Measurements from ENCODE around the gene RFX4.

Gene RFX4

DNA sequence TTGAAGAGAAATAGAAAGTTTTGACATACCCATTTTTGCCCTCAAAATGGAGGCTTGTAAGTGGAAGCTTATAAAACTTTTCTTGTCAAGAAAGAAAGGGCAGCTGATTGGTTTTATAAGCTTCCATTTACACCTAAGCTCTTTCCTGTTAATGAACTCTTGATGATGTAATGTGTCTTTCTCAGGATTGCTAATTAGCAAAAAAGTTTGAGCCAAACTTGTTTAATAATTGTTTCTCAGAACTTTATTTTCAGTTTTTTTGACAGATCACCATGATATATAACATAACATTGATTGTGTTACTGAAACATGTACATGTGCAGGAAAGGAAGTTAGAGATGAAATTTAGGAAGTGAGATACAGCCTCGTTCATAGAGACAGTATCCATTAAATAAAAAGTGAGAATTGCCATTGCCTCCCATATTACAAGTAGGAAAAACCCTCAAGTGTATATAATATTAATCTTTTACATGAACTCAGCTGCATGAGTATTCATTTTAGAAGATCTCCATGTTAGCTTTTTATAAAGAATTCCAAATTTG is 218.4 kb downstream of the RFX4 start:
- no peak for DNase-seq (ENCODE audit: low read depth in 2 of 2, low spot score in 1 of 2)

DNA sequence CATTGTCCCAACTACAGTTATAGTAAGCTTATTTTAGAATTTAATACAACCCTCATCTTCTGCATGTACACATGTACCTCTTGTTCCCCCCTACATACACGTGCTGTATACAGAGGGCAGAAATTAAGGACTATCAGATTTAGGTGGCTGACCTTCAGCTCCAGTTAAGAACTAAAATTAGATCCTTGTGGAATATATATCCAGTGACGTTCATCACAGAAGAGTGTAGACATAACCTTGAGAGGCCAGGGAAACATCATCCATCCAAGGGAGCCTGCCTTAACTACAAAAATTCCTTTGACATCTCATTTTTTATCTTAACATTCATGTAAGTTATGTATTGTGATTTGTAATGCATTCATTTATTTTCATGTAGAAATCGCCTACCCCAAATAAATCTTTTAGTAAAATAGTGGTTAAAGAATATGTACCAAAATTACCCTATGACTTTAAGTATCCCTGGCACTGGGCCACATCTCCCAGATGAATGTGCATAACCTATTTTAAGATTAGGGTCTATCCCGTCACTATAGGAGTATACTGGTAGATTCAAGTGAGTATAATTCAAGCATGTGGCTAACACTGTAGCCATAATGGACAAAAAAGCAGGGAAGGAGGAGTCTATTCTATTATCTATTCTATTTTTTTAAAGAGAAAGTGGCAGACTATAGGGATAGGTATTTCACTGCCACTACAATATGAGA is 219.2 kb downstream of the RFX4 start:
- DNase-seq (ENCODE audit: low read depth in 2 of 2, low spot score in 1 of 2), result no peak

DNA sequence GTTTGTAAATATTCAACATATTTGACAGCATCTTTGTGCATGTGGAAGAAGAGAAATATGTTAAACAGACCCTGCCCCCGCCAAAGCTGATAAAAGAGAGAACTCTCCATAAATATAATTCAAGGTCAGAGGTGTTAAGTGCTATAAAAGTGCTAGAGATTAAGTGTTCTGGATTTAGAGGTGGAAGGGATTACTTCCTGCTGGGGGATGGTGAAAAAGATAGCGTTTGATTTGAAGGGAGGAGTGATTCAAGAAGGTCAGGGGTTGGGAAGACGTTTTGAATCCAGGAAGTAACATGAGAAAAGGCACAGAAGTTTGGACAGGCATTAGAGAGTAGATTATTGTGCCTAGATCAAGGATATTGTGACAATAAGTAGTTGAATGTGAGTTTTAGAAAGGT is 221.9 kb downstream of the RFX4 start:
- DNase-seq (ENCODE audit: low read depth in 2 of 2, low spot score in 1 of 2), result no peak
